B cell (primary cell): Measurements from ENCODE around the gene SLC22A6. TPM values are rescaled to one million over a fixed set of nuclear protein-coding genes. Genes with fewer than 3 reads are reported as not detected.

Experiments
- ATAC-seq: fragments of 200-7000 bp; cut with Tn5 transposase; one replicate; pipeline ENCODE4 v1.10.0; 2021; ENCODE audit warnings: low read depth, mild to moderate bottlenecking, moderate number of reproducible peaks, moderate library complexity
- CTCF ChIA-PET: fragments of 350-600 bp; sonication (Branson Sonifier 250); formaldehyde crosslinking; loops from one replicate; lab custom pipeline; 2021; ENCODE audit warnings: antibody characterized with exemption, inconsistent platforms; lab: Charles Lee
- POLR2A ChIA-PET: fragments of 350-600 bp; sonication (Branson Sonifier 250); formaldehyde crosslinking; loops from one replicate; lab custom pipeline; 2021; ENCODE audit warnings: antibody characterized with exemption; lab: Charles Lee
- DNase-seq: peaks from one replicate; pipeline ENCODE4 v3.0.0; 2013
- H2AFZ ChIP-seq: 2 replicates; pipeline ENCODE4 v1.6.1; 2012; ENCODE audit warnings: mild to moderate bottlenecking, low read depth, low read length; ENCODE audit not compliant: insufficient read depth, poor library complexity, severe bottlenecking
- H3K27ac ChIP-seq, 2 donors: 1 replicate in 1 of 2; 2 replicates in 1 of 2; pipeline ENCODE4 v1.5.1; 2012 to 2013; ENCODE audit warnings: low read length in 2 of 2, mild to moderate bottlenecking in 2 of 2, moderate library complexity in 1 of 2
- H3K27me3 ChIP-seq, 4 experiments: fragments of 200-600 bp in 1 of 4; sonication (generic) in 1 of 4; replicated peaks in 1 of 4; 1 replicate in 2 of 4; 2 replicates in 2 of 4; pipeline versions ENCODE4 v1.6.1 to v1.7.0; 2013 to 2016; ENCODE audit warnings: low read length in 3 of 4, mild to moderate bottlenecking in 2 of 4, mixed read lengths in 1 of 4, moderate library complexity in 1 of 4; ENCODE audit not compliant: insufficient read depth in 4 of 4, control insufficient read depth in 3 of 4; ENCODE audit errors: control extremely low read depth in 1 of 4
- H3K36me3 ChIP-seq, 2 experiments: replicated peaks in 1 of 2; 1 replicate in 1 of 2; 2 replicates in 1 of 2; pipeline versions ENCODE4 v1.6.1 to v1.7.1; 2013; ENCODE audit warnings: low read length in 1 of 2; ENCODE audit not compliant: insufficient read depth in 2 of 2, control insufficient read depth in 1 of 2; ENCODE audit errors: control extremely low read depth in 1 of 2, extremely low read depth in 1 of 2
- H3K4me1 ChIP-seq, 2 donors: fragments of 200-600 bp in 1 of 2; sonication (generic) in 1 of 2; 1 replicate in 1 of 2; 2 replicates in 1 of 2; pipeline versions ENCODE4 v1.5.1 to v1.6.1; 2013 to 2017; ENCODE audit warnings: low read length in 2 of 2; ENCODE audit not compliant: control insufficient read depth in 2 of 2, insufficient read depth in 2 of 2
- H3K4me2 ChIP-seq: replicated peaks from 2 replicates; pipeline ENCODE3; 2012; ENCODE audit warnings: mild to moderate bottlenecking, low read depth, low read length; ENCODE audit not compliant: poor library complexity, severe bottlenecking
- H3K4me3 ChIP-seq, 5 experiments: fragments of 200-600 bp in 1 of 5; sonication (generic) in 1 of 5; 1 replicate in 3 of 5; 2 replicates in 2 of 5; pipeline versions ENCODE4 v1.5.1 to v1.7.0; 2011 to 2016; ENCODE audit warnings: low read length in 4 of 5, mild to moderate bottlenecking in 4 of 5, low read depth in 2 of 5, control low read depth in 1 of 5, moderate library complexity in 1 of 5; ENCODE audit not compliant: insufficient read depth in 1 of 5; ENCODE audit errors: control extremely low read depth in 1 of 5, extremely low read depth in 1 of 5
- H3K79me2 ChIP-seq: fragments of 200-600 bp; sonication (generic); one replicate; pipeline ENCODE4 v1.6.0; 2016; ENCODE audit warnings: low read length; ENCODE audit not compliant: control insufficient read depth, insufficient read depth
- H3K9ac ChIP-seq: fragments of 200-600 bp; sonication (generic); 2 replicates; pipeline ENCODE4 v1.6.1; 2017; ENCODE audit warnings: mild to moderate bottlenecking, low read length, moderate library complexity
- H3K9me3 ChIP-seq, 3 donors: one replicate each; pipeline versions ENCODE4 v1.6.1 to v1.7.1; 2013; ENCODE audit warnings: low read length in 2 of 3; ENCODE audit not compliant: control insufficient read depth in 2 of 3, insufficient read depth in 1 of 3; ENCODE audit errors: control extremely low read depth in 1 of 3
- H4K20me1 ChIP-seq: 2 replicates; pipeline ENCODE4 v1.6.0; 2012; ENCODE audit warnings: mild to moderate bottlenecking, low read length; ENCODE audit not compliant: insufficient read depth, control insufficient read depth, poor library complexity, severe bottlenecking
- H3K27ac Mint-ChIP-seq: one replicate; pipeline ENCODE4 v1.8.0; 2021; ENCODE audit warnings: mixed read lengths
- H3K27me3 Mint-ChIP-seq: one replicate; pipeline ENCODE4 v1.8.0; 2021; ENCODE audit warnings: mixed read lengths
- H3K4me1 Mint-ChIP-seq: one replicate; pipeline ENCODE4 v1.8.0; 2021; ENCODE audit warnings: mixed read lengths
- H3K4me3 Mint-ChIP-seq: one replicate; pipeline ENCODE4 v1.8.0; 2021; ENCODE audit warnings: mixed read lengths
- H3K9me3 Mint-ChIP-seq: one replicate; pipeline ENCODE4 v1.8.0; 2022; ENCODE audit warnings: mixed read lengths; ENCODE audit not compliant: insufficient read depth
- CTCF ChIP-seq: fragments of 200-600 bp; IDR thresholded peaks from one replicate; pipeline ENCODE4 v1.8.0; 2022; ENCODE audit warnings: antibody characterized with exemption, mild to moderate bottlenecking
- EZH2 ChIP-seq: IDR thresholded peaks from 2 replicates; pipeline ENCODE4 v1.6.1; 2012; ENCODE audit warnings: borderline replicate concordance, low read depth, mild to moderate bottlenecking, moderate library complexity, low read length; ENCODE audit not compliant: insufficient read depth, poor library complexity, severe bottlenecking
- WGBS: methylation state at CpG from one replicate; pipeline ENCODE4 v1.1.5; 2013; ENCODE audit warnings: missing lambda C conversion rate; ENCODE audit not compliant: insufficient coverage; 5-methylcytosine and 5-hydroxymethylcytosine counted together
- intact Hi-C: fragments of 100-400 bp; cut with micrococcal nuclease; formaldehyde crosslinking; loops from one replicate; pipeline ENCODE4 v1.10.0; 2022
- polyA plus RNA-seq: library from polyadenylated mRNA; depleted of rRNA; stranded (reverse); fragments of >200 nt; gene quantifications from 2 replicates; pipeline ENCODE4 v1.2.3, GENCODE V29; 2012
- total RNA-seq, 2 donors: library from RNA; stranded (reverse); fragments of 120-200 nt in 1 of 2; gene quantifications; 1 replicate in 1 of 2; 2 replicates in 1 of 2; pipeline versions ENCODE4 v1.2.3 to v1.2.4, GENCODE V29; 2013 to 2022

SLC22A6 gene
- total and polyA plus RNA-seq, 2 donors (not counting 1 experiment from before 2014, with no cell fraction given), result not detected

DNA sequence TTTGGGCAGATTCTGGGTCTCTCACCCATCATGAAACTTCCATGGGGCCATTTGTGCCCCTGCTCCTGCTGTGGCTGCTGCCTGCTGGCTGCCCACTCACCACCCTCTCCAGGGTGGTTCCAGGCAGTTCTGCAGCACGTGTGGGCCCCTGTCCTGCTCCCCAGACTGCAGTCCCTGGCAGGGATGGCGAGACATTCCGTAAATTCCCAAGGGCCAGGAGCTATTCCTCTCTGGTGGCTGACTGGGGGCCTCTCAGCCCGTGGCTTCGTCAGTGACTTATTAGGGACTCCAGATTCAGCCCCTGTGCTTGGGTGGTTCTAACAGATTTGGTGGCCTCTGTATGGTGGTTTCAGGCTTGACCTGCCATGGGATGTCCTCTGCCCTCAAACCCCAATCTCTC, 34.7 kb upstream of the SLC22A6 start:
- Histone ChIP-seq H3K4me1 (peaks cover 0 to 3% of the 10 kb centered on the region in 2 donors), H2AFZ (no peak overlapping the region), H3K27me3 (peaks cover 0 to 15% (median 1%) of the 10 kb centered on the region in 4 experiments), H3K4me3 (no peak overlapping the region), H3K4me2 (no peak overlapping the region), H3K79me2 (no peaks in the 10 kb centered on the region), H3K9ac (no peak overlapping the region), H3K9me3 (no peaks in the 10 kb centered on the region), H3K36me3 (no peaks in the 10 kb centered on the region), H3K27ac (no peak overlapping the region), H4K20me1 (no peaks in the 10 kb centered on the region)
- POLR2A ChIA-PET, result no interaction called here
- DNase-seq (no peak), ATAC-seq (no peak)
- CTCF ChIA-PET, result interaction anchor here (0.7 to 8.5 kb wide), 4 partner anchors 13 to 113 kb away, joined by 3 to 308 read pairs (median 6); no protein-coding TSS in a partner anchor
- intact Hi-C loops, result no loop called here
- peaks cover 4% of the 10 kb centered on the region for H3K4me1 Mint-ChIP-seq
- TF ChIP-seq CTCF (no peak), EZH2 (no peak)
- H3K27me3 Mint-ChIP-seq, result peaks cover 34% of the 10 kb centered on the region
- 85% methylated on average over 4 of the region's 5 CpGs for WGBS
- no peak overlapping the region for H3K27ac Mint-ChIP-seq
- H3K9me3 Mint-ChIP-seq, result no peaks in the 10 kb centered on the region
- H3K4me3 Mint-ChIP-seq, result no peak overlapping the region

DNA sequence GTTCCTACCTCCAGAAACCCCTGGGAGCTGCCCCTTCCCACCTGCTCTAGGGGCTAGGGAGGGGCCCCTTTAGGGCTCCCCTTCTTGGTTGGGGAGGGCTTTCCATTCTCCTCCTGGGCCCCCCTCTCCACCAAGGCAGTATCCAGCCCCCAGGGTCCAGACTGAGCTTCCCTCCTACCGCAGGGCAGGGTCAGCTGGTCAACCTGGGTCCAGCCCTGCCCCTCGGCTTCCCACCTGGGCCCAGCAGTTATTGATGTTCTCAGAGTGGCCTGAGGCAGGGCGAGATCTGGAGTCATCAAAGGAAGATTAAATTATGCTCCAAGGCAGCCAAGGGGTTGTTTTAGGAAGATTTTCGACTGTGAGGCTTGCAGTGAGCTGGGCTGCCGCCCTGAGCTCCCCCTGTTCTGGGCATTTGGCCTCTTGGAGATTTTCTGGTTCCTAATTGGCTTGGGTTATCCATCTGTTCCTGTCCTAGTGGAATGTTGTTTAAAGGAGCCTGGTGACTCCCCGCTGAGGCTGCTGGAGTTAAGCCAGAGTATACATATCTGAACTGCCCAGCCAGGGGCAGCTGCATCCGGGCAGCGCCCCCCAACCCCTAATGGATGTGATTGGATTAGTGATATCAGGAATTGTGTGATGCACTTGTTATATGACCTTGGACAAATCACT, 32.7 kb upstream of the SLC22A6 start:
- H3K9me3 ChIP-seq, result no peaks in the 10 kb centered on the region
- H3K9me3 Mint-ChIP-seq, result no peaks in the 10 kb centered on the region
- no peak overlapping the region for H3K27ac ChIP-seq
- H2AFZ ChIP-seq, result no peak overlapping the region
- ChIA-PET CTCF (interaction anchor here (8.5 kb wide), 1 partner anchor 111 kb away, joined by 308 read pairs; no protein-coding TSS in a partner anchor), POLR2A (interaction anchor here (0.6 kb wide), 1 partner anchor 549 kb away, joined by 3 read pairs; no protein-coding TSS in a partner anchor)
- peaks cover 0 to 11% (median 1%) of the 10 kb centered on the region in 4 experiments for H3K27me3 ChIP-seq
- H3K4me1 ChIP-seq, result no peaks in the 10 kb centered on the region
- no peak overlapping the region for H3K4me3 Mint-ChIP-seq
- DNase-seq (no peak), ATAC-seq (no peak)
- H3K36me3 ChIP-seq, result no peaks in the 10 kb centered on the region
- H3K27me3 Mint-ChIP-seq, result peaks cover 39% of the 10 kb centered on the region
- H3K79me2 ChIP-seq, result no peaks in the 10 kb centered on the region
- H3K4me3 ChIP-seq, result no peak overlapping the region
- intact Hi-C loops, result no loop called here
- H3K9ac ChIP-seq, result no peak overlapping the region
- no peaks in the 10 kb centered on the region for H4K20me1 ChIP-seq
- 53% methylated on average over 4 of the region's 8 CpGs for WGBS
- TF ChIP-seq CTCF (no peak), EZH2 (no peak)
- H3K27ac Mint-ChIP-seq, result no peak overlapping the region
- H3K4me2 ChIP-seq, result no peak overlapping the region
- H3K4me1 Mint-ChIP-seq, result no peaks in the 10 kb centered on the region
